Fibroblast of pulmonary artery (primary cell): Measurements from ENCODE around the gene TMEM170B.
"Not testable (repeated sequence)": the region's sequence is repeated elsewhere in the genome, so short reads cannot be mapped to it uniquely, and the experiment has no call there.

Experiments
- DNase-seq: peaks from one replicate; pipeline ENCODE4 v3.0.0-alpha.2; 2010; ENCODE audit warnings: low read depth
- H3K4me3 ChIP-seq: replicated peaks from 2 replicates; pipeline ENCODE4 v1.5.1; 2011; ENCODE audit warnings: low read depth, mild to moderate bottlenecking, control low read depth, low read length, moderate library complexity
- TF ChIP-seq, protein P1 (sequence below): IDR thresholded peaks from 2 replicates; pipeline ENCODE4 v1.5.1; 2011; ENCODE audit warnings: mild to moderate bottlenecking, control low read depth, low read length, inconsistent platforms; ENCODE audit errors: missing control alignments

TMEM170B gene

DNA sequence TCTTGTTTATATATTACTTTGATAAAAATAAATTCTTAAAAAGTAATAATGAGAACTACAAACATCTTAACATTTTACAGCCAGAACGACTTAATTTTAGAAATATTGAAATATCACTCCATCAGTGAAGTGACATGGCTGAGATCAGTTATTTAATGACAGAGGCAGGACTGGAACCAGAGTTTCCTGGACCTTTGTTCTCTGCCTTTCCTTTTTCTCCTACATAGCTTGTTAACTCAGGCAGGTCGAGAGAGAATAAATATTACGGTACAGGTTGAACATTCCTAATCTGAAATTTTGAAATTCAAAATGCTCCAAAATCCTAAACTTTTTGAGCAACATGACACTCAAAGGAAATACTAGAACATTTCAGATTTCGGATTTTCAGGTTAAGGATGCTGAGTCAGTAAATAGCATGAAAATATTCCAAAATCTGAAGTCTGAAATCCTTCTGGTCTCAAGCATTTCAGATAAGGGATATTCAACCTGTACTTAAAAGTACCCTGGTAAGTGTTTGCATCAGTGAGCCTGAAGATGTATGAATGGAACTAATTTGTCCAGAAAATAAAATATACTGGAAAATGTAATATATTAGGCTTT lies 6.5 kb downstream of the TMEM170B start:
- DNase-seq: no peak
- TF ChIP-seq, protein P1, sequence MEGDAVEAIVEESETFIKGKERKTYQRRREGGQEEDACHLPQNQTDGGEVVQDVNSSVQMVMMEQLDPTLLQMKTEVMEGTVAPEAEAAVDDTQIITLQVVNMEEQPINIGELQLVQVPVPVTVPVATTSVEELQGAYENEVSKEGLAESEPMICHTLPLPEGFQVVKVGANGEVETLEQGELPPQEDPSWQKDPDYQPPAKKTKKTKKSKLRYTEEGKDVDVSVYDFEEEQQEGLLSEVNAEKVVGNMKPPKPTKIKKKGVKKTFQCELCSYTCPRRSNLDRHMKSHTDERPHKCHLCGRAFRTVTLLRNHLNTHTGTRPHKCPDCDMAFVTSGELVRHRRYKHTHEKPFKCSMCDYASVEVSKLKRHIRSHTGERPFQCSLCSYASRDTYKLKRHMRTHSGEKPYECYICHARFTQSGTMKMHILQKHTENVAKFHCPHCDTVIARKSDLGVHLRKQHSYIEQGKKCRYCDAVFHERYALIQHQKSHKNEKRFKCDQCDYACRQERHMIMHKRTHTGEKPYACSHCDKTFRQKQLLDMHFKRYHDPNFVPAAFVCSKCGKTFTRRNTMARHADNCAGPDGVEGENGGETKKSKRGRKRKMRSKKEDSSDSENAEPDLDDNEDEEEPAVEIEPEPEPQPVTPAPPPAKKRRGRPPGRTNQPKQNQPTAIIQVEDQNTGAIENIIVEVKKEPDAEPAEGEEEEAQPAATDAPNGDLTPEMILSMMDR: no peak
- H3K4me3 ChIP-seq: no peak overlapping the region

DNA sequence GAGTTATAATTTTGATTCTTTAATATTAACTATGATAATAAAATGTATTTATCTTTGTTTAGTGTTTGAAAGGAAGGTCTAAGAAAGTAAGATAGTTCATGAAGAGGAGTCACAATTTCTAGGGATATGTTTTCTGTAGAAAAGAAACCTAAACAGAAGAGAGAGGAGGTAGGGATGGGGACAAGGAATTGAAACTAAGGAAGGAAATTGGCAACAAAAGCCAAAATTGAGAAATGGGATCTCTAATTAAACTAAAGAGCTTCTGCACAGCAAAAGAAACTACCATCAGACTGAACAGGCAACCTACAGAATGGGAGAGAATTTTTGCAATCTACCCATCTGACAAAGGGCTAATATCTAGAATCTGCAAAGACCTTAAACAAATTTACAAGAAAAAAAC lies 10.3 kb downstream of the TMEM170B start:
- not testable (repeated sequence) for H3K4me3 ChIP-seq, DNase-seq

DNA sequence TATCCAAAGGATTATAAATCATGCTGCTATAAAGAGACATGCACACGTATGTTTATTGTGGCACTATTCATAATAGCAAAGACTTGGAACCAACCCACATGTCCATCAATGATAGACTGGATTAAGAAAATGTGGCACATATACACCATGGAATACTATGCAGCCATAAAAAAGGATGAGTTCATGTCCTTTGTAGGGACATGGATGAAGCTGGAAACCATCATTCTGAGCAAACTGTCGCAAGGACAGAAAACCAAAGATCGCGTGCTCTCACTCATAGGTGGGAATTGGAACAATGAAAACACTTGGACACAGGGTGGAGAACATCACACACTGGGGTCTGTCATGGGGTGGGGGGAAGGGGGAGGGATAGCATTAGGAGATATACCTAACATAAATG lies 11.0 kb downstream of the TMEM170B start:
- not testable (repeated sequence) for H3K4me3 ChIP-seq, DNase-seq

DNA sequence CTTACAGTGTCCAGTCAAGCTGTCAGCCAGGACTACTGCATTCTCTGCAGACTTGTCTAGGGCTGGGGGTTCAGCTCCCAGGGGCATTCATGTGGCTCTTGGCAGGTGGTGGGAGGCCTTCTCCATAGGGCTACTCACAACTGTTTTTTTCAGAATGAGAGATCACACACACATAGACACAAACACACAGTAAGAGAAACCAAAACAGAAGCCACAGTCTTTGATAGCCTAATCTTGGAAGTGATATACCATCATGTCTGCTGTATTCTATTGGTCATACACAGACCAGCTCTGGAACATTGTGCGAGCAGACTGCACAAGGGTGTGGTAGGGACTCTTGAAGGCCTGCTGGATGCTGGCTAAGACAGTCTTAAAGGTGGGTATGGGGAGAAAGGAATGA lies 13.5 kb downstream of the TMEM170B start:
- TF ChIP-seq, protein P1: no peak
- H3K4me3 ChIP-seq: no peak overlapping the region
- DNase-seq: no peak

DNA sequence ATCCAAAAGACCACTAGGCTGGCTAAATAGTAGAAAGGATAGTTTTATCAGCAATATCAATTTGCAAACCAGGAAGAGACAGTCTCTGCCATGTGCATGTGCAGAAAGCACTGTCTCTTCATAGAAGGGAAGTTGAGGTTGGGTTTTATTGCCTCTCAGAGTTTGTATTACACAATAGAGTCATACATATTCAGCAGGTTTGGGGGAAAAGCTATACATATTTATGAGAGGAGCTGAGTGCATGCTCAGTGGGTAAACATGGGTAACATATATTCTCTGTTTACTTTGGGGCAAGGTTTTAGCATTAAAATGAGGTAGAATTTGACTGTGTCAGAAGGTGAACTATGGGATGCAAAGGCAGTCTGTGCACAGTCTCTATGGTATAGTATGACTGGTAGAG lies 14.9 kb downstream of the TMEM170B start:
- no peak for DNase-seq
- TF ChIP-seq, protein P1: no peak
- no peak overlapping the region for H3K4me3 ChIP-seq

DNA sequence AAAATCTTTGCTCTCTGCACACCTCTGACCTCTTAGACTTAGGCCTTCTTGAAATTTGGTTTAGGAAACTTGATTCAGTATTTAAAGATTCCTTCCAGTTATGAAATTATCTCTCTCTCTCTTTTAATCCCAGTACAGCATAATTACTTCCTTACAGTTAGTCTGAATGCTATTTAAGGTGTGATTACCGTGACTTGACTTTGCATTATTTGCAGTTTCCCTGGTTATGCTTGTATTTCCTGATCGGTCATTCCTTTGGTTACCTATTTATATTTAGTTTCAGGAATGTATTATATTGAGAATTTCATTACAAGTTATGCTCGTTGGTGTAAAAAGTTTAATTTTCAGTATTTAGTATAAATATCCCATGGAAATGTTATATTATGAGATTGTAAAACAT lies 16.3 kb downstream of the TMEM170B start:
- H3K4me3 ChIP-seq: no peak overlapping the region
- TF ChIP-seq, protein P1: no peak
- DNase-seq: no peak

DNA sequence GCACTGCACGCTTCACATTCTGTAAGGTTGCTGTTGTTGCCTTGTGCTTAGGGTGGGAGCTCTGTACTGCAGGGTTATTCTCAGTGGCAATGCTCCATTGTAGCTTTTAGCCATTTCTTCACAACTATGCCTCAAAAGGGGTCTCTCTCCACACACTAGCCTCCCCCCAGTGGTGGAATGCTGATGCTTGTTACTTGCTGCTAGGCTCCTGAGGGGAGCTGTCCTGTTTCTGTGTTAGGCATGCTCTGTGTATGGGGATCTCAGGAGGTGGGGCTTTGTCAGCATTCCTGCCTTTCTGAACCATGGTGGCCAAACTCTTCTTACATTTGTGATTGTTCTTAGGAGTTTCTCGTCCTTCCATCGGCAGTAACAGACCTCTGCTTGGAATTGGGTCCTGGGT lies 18.8 kb downstream of the TMEM170B start:
- DNase-seq: no peak
- H3K4me3 ChIP-seq: no peak overlapping the region
- TF ChIP-seq, protein P1: no peak

DNA sequence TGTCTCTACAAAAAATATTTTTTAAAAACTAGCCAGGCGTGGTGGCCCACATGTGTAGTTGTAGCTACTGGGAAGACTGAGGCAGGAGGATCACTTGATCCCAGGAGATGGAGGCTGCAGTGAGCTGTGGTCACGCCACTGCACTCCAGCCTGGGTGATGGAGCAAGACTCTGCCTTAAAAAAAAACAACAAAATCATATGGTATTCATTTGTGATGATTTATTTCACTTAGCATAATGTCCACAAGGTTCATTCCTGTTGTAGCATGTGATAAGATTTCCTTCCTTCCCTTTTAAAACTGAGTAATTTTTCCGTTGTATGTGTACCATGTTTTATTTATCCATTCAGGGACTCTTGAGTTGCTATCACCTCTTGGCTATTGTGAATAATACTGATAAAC lies 26.2 kb downstream of the TMEM170B start:
- no peak for DNase-seq
- TF ChIP-seq, protein P1: no peak
- no peak overlapping the region for H3K4me3 ChIP-seq
